ENCODE data around the gene CACTIN.

DNA sequence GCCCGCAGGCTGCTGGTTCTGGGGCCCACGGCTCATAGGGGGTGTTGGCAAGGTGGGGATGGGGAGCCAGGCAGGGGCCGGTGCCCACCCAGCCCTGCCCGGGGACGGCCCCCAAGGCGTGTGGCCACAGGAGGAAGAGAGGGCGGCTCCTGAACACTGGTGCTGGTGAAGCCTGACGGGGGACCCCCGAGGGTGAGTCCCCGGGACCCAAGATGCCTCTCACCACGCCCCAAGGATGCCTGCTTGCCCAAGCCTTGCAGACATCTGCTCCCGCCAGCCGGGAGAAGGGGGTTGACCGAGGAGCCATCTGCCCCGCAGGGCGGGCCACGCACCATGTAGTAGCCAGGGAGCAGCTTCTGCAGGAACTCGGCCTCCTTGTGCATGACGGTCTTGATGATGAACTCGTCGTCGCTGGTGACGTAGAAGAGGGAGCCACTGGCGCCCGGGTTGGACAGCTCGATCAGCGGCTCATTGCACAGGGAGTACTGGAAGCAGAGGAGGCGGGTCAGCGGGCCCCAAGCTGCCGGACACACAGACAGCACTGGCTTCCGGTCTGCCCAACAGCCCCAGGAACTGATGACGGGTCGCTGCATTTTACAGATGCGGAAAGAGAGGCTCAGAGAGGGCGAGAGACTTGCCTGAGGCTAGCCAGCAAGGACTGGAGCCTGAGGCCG lies 29.6 kb upstream of the CACTIN start:
- TF ChIP-seq, protein P1, sequence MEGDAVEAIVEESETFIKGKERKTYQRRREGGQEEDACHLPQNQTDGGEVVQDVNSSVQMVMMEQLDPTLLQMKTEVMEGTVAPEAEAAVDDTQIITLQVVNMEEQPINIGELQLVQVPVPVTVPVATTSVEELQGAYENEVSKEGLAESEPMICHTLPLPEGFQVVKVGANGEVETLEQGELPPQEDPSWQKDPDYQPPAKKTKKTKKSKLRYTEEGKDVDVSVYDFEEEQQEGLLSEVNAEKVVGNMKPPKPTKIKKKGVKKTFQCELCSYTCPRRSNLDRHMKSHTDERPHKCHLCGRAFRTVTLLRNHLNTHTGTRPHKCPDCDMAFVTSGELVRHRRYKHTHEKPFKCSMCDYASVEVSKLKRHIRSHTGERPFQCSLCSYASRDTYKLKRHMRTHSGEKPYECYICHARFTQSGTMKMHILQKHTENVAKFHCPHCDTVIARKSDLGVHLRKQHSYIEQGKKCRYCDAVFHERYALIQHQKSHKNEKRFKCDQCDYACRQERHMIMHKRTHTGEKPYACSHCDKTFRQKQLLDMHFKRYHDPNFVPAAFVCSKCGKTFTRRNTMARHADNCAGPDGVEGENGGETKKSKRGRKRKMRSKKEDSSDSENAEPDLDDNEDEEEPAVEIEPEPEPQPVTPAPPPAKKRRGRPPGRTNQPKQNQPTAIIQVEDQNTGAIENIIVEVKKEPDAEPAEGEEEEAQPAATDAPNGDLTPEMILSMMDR (IDR thresholded peaks at IDR 0.05 in 8 of 11, conservative IDR thresholded peaks at IDR 0.05 in 3 of 11), result no peak
- peak in 1 of 3 donors; percentile 0 for TF ChIP-seq POLR2AphosphoS5 (IDR thresholded peaks at IDR 0.05)
